ENCODE results near the gene TMEM150B.

TMEM150B gene

DNA sequence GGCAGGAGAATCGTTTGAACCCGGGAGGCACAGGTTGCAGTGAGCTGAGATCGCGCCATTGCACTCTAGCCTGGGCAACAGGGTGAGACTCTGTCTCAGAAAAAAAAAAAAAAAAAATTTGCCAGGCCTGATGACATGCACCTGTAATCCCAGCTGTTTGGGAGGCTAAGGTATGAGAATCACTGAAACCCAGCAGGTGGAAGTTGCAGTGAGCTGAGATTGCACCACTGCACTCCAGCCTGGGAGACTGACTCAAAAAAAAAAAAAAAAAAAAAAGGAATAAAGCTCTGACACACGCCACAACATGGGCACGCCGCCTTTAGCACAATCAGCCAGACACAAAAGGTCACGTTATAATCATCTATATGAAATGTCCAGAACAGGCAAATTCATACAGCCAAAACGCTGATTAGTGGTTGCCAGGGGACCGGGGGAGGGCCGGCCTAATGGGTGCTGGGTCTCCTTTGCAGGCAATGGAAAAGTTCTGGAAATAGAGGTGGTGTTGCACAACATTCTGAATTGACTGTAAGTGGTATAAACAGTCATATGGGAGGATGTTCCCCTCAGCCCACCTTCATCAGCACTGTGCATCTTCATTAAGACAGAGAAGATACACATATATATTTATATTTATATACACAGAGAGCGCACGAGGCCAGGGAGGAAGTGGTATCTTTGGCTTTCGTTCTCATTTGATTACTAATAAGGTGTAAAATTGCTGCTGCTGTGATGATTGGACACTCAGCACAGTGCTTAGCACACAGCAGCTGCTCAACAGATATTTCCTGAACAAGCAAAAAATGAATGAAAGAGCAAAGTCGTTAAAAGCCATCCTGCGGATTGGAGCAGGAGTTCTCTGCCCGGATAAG is 49.1 kb downstream of the TMEM150B start:
- no peak for DNase-seq

DNA sequence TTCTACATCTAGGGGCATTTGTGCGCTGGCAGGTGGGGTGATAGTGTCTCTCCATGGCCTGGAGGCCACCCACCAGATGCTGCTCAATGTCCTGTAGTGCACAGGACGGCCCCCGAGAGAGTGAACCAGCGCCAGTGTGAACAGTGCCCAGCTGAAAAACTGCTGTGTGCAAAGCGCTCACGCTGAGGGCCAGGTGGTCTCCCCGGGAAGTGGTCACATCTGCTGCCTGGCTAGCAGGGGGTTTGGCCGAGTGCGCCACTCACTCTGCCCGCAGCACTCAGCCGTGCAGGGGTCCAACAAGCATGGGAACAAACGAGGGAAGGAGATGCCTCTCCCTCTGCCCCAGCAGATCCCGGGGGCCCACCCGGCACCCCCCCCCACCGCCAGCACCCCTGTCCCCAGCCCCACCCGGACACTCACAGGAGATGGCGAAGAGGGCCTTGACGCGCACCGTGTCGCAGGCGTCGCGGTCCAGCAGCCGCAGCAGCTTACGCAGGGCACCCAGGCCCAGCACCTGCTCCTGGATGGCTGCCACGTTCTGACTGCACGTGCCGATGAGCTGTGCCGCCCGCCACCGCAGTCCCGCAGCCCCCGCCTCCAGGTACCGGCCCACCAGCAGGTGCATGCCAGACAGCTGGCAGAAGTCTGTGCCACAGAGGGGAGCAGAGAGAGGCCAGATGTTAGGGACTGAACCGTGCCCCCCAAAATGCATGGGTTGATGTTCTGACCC is 51.0 kb downstream of the TMEM150B start:
- no peak for DNase-seq

DNA sequence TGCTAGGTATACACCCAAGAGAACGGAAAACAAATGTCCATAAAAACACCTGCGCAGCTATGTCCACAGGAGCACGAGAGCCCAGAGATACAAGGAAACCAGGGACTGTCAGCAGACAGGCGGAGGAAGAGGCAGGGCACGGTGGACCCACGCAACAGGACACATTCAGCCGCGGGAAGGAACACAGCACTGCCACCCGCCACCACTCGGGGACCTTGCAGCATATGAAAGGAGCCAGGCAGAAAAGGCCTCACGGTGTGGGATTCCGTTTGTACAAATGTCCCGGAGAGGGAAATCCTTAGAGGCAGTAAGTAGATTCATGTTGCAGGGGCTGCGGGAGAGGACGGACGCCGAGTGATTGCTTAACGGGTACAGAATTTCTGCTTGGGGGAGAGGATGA is 53.0 kb downstream of the TMEM150B start:
- DNase-seq = no peak

DNA sequence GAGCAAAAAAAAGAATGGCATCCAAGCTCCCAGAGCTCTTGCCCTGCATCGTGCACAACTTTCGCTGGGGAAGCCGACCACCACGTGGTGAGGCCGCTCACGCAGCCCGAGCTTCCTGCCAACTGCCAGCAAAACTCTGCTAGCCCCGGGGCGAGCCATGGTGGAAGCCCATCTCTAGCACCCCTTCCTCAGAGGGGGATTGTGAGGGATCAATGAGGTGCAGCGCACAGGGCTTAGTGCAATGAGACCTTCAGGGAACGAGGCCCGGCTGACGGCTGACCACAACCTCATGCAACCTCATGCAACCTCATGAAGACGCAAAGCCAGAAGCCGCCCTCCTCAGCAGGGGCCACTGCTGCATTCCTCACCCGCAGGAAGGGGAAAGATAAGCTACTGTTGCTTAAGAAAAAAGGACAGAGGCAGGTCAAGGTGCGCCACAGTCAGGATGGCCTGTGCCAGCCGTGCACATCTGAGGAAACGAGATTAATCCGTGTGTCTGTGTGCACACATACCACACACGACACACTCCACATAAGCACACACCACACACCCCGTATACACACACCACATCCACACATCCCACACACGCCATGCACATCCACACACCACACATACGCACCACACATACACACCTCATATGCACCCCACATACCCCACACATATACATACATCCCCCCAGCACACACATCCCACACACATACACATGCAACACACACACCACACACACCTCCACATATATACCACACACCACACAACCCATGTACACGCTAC is 54.8 kb downstream of the TMEM150B start:
- DNase-seq = peak; percentile 40

DNA sequence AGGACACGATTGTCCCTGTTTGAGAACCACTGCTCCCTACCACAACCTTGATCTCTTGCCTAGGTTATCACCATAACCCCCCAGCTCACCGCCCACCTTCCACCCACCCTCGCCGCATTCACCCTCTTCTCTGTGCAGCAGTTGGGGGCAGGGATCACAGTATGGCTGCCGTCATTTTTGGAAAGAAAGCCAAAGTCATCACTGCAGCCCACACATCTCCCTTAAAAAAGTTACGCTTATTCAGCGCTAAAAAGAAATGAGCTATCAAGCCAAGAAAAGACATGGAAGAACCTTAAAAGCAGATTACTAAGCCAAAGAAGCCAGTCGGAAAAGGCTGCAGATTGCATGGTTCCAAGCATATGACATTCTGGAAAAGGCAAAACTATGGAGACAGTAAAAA is 55.8 kb downstream of the TMEM150B start:
- DNase-seq = no peak

DNA sequence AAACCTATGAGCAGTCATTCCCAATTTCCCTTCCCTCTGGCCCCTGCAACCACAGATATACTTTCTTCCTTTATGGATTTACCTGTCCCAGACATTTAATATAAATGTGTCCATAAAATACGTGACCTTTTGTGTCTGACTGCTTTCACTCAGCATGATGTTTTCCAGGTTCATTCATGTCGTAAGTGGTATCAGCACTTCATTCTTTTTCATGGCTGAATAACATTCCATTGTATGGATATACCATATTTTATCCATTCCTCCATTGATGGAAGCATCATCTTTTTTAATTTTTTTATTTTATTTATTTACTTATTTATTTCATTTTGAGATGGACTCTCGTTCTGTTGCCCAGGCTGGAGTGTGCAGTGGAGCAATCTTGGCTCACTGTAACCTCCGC is 58.3 kb downstream of the TMEM150B start:
- DNase-seq = no peak

DNA sequence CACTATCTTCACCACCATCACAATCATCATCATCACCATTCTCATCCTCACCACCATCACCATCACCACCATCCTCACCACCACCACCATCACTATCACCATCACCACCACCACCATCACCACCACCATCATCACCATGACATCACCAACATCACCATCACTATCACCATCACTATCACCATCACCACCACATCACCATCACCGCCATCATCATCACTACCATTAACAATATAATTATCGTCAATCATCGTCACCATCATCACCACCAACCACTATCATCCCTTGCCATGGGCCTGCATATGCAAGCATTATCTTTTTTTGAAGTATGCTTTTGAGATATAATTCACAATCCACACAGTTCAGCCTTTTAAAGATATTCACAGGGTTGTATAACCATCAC is 58.7 kb downstream of the TMEM150B start:
- no peak for DNase-seq

DNA sequence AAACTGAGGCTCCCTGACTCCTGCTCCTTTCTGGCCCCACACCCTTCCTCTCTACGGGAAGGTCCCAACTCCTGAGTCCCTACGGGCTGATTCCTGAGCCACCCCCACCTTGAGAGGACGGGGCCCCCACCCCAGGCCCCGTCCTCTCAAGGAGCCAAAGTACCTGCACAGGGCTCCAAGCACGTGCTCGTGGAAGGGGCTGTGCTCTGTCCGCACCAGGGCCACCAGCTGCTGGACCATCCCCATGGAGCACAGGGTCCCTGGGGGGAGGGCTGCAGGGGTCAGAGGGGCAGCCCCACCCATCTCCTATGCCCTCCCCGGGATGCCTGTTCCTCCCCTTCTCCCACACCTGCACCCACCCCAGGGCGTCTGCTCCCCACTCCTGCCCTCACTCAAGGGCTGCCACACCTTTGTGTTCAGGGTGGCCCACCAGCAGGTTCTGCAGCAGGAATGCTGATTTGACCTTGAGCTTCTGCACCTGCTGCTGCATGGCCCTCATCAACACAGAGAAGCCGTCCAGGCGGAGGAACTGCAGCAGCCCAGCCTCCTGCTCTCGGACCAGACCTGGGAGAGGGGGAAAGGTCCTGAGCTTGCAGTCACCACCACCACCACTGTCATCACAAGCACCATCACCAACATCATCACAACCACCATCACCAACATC is 59.3 kb downstream of the TMEM150B start:
- no peak for DNase-seq

DNA sequence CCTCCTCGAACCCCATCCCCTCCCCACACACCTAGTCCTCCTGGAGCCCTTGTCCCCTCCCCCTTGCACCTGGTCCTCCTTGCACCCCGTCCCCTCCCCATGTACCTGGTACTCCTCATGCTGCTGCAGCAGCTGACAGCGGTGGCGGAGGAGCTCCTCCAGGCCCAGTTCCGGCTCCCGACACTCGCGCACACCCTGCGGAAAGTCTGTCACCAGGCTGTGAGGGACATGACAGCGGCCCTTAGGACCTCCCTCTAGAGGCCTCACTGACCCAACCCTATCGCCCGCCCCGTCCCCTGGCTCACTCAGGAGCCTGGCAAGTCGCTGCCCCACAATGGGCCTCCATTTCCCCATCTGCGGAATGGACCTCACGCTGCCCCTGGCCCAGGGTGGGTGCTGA is 60.0 kb downstream of the TMEM150B start:
- no peak for DNase-seq

DNA sequence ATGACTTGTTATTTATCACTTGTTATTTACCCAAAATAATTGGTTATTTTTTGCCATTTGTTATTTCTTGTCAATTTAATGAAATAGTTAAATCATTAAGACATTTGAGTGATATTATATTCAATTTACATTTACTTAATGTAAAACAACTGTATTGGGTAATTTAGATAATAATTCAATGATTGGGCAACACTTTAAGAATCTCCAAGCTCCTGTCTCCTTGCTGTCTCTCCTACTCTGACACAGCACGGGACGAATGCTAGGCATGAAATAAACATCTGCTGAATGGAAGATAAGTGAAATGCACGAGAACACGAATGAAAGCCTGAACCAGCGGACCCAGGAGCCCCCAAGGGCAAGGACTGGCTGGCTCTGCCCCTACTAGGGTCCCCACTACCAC is 60.6 kb downstream of the TMEM150B start:
- no peak for DNase-seq
